Mesendoderm (in vitro differentiated cells): Measurements from ENCODE around the gene CCT2.

Experiments
- DNase-seq: peaks from one replicate; pipeline ENCODE4 v3.0.0; 2013
- H2AK5ac ChIP-seq: 2 replicates; pipeline ENCODE4 v1.6.1; 2013; ENCODE audit warnings: low read length, inconsistent platforms
- H2BK120ac ChIP-seq: 2 replicates; pipeline ENCODE4 v1.6.1; 2013; ENCODE audit warnings: low read depth, mild to moderate bottlenecking, low read length, moderate library complexity, mixed read lengths
- H2BK15ac ChIP-seq: replicated peaks from 2 replicates; pipeline ENCODE4 v1.6.1; 2013; ENCODE audit warnings: low read depth, mild to moderate bottlenecking, moderate library complexity
- H2BK5ac ChIP-seq: 2 replicates; pipeline ENCODE4 v1.6.1; 2013; ENCODE audit warnings: low read length, inconsistent platforms
- H3K18ac ChIP-seq: 2 replicates; pipeline ENCODE4 v1.6.1; 2013; ENCODE audit warnings: mild to moderate bottlenecking, low read length, mixed read lengths
- H3K23ac ChIP-seq: one replicate; pipeline ENCODE4 v1.6.1; 2013; ENCODE audit warnings: low read length
- H3K27ac ChIP-seq: 2 replicates; pipeline ENCODE4 v1.5.1; 2013; ENCODE audit warnings: low read depth, mild to moderate bottlenecking, inconsistent platforms, low read length, moderate library complexity
- H3K27me3 ChIP-seq: 2 replicates; pipeline ENCODE4 v1.6.1; 2013; ENCODE audit warnings: low read length, control low read depth, mild to moderate bottlenecking, inconsistent platforms; ENCODE audit not compliant: insufficient read depth, poor library complexity
- H3K36me3 ChIP-seq: 2 replicates; pipeline ENCODE4 v1.6.1; 2013; ENCODE audit warnings: low read length, inconsistent platforms; ENCODE audit not compliant: control insufficient read depth, insufficient read depth
- H3K4ac ChIP-seq: one replicate; pipeline ENCODE4 v1.6.1; 2013; ENCODE audit warnings: low read depth, mild to moderate bottlenecking, low read length, moderate library complexity
- H3K4me1 ChIP-seq: 2 replicates; pipeline ENCODE4 v1.6.1; 2013; ENCODE audit warnings: low read depth, low read length, inconsistent platforms; ENCODE audit not compliant: control insufficient read depth
- H3K4me2 ChIP-seq: 2 replicates; pipeline ENCODE4 v1.6.1; 2013; ENCODE audit warnings: low read length
- H3K4me3 ChIP-seq: 2 replicates; pipeline ENCODE4 v1.5.1; 2013; ENCODE audit warnings: mild to moderate bottlenecking, low read length
- H3K56ac ChIP-seq: one replicate; pipeline ENCODE4 v1.6.1; 2013; ENCODE audit warnings: low read length
- H3K79me1 ChIP-seq: 2 replicates; pipeline ENCODE4 v1.6.1; 2013; ENCODE audit warnings: low read length, inconsistent platforms
- H3K79me2 ChIP-seq: 2 replicates; pipeline ENCODE4 v1.6.1; 2013; ENCODE audit warnings: mild to moderate bottlenecking, low read length; ENCODE audit not compliant: control insufficient read depth, insufficient read depth
- H3K9ac ChIP-seq: 2 replicates; pipeline ENCODE4 v1.6.1; 2013; ENCODE audit warnings: low read length, inconsistent platforms
- H4K5ac ChIP-seq: one replicate; pipeline ENCODE4 v1.6.1; 2013; ENCODE audit warnings: low read length
- H4K8ac ChIP-seq: one replicate; pipeline ENCODE4 v1.6.1; 2013; ENCODE audit warnings: low read depth, mild to moderate bottlenecking, control low read depth, low read length, moderate library complexity
- WGBS: extraction: QIAGEN DNeasy Blood & Tissue Kit; methylation state at CpG from one replicate; pipeline ENCODE4 v1.1.7; 2013; ENCODE audit warnings: low lambda C conversion rate, missing lambda C conversion rate; ENCODE audit not compliant: insufficient coverage; ENCODE audit errors: extremely low coverage; 5-methylcytosine and 5-hydroxymethylcytosine counted together

CCT2 gene

DNA sequence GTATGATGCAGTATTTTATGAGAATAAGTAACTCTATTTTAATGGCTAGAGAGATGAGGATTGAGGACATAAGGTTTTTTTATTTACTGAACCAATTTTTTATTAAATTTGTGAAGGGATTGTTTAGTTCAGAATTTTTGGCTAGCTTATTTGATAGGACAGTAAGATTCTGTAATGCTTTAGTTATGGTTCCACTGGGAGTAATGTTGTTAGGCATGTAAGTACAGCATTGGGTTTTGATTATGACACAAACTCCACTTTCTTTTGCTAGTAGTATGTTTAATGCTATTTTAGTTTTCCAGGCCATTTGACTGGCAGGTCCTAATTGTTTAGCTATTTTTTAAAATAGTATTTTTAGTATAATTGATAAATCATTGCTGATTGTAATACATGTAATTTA, 59.3 kb downstream of the CCT2 start:
- no peaks in the 10 kb centered on the region for H3K79me1 ChIP-seq
- H3K9ac ChIP-seq = no peak overlapping the region
- H2BK15ac ChIP-seq = no peak overlapping the region
- no peaks in the 10 kb centered on the region for H3K4me1 ChIP-seq
- no peak overlapping the region for H3K4ac ChIP-seq
- H3K4me2 ChIP-seq = no peak overlapping the region
- H3K18ac ChIP-seq = no peak overlapping the region
- no peak for DNase-seq
- no peak overlapping the region for H3K4me3 ChIP-seq
- H3K56ac ChIP-seq = no peak overlapping the region
- H2BK120ac ChIP-seq = no peak overlapping the region
- H3K79me2 ChIP-seq = no peaks in the 10 kb centered on the region
- no peak overlapping the region for H4K8ac ChIP-seq
- no peak overlapping the region for H2AK5ac ChIP-seq
- no peak overlapping the region for H2BK5ac ChIP-seq
- H3K27ac ChIP-seq = no peak overlapping the region
- no peak overlapping the region for H4K5ac ChIP-seq
- H3K27me3 ChIP-seq = no peaks in the 10 kb centered on the region
- H3K36me3 ChIP-seq = no peaks in the 10 kb centered on the region
- H3K23ac ChIP-seq = no peak overlapping the region

DNA sequence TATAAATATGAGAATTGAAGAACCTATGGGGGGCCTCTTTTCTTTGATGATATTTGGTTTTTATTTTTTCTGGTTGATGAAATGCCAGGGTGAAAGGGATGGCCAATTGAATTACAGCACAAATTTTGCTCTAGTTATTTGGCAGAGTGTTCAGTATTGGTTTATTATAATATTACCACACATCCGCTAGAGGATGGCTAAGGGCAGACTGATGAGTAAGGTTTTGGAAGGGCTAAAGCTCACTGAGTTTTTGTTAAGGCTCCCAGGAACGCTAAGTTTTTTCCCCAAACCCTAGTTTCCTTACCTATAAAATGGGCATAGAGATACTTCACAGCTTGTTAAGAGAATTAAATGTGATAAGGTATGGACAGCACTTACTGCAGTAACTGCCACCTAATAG, 59.8 kb downstream of the CCT2 start:
- no peak overlapping the region for H3K9ac ChIP-seq
- H2BK15ac ChIP-seq = no peak overlapping the region
- H2AK5ac ChIP-seq = no peak overlapping the region
- H3K79me2 ChIP-seq = no peaks in the 10 kb centered on the region
- no peak for DNase-seq
- H4K8ac ChIP-seq = no peak overlapping the region
- no peak overlapping the region for H3K18ac ChIP-seq
- H3K79me1 ChIP-seq = no peaks in the 10 kb centered on the region
- no peak overlapping the region for H3K56ac ChIP-seq
- H3K4me1 ChIP-seq = no peaks in the 10 kb centered on the region
- no peak overlapping the region for H2BK120ac ChIP-seq
- H3K4me2 ChIP-seq = no peak overlapping the region
- H3K36me3 ChIP-seq = no peaks in the 10 kb centered on the region
- WGBS = no CpG with 5 or more reads among the region's 2 CpGs
- no peaks in the 10 kb centered on the region for H3K27me3 ChIP-seq
- H3K23ac ChIP-seq = no peak overlapping the region
- no peak overlapping the region for H3K27ac ChIP-seq
- no peak overlapping the region for H3K4ac ChIP-seq
- H3K4me3 ChIP-seq = no peak overlapping the region
- no peak overlapping the region for H4K5ac ChIP-seq
- no peak overlapping the region for H2BK5ac ChIP-seq

DNA sequence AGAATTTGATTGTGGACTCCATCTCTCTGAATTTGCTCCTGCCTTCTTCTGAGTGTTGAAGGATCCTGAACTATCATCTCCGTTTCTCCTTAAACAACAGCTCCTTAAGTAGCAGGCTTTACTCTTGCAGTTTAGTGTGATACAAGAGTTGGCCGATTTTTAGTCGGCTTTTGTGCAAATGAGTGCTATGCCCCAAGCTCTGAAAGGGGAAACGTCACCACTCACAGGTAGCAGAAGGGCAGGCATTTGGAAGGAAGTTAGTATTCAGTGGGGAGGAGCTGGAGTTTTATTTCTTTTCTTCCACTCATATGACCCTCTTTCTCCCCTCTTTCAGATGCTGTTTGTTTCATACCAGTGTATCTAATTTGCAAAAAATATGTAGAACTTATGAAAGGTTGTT, 61.9 kb downstream of the CCT2 start:
- Histone ChIP-seq H3K27me3 (no peaks in the 10 kb centered on the region), H2BK5ac (no peak overlapping the region), H3K4me3 (no peak overlapping the region), H3K4me1 (no peaks in the 10 kb centered on the region), H3K56ac (no peak overlapping the region), H2BK15ac (no peak overlapping the region), H2BK120ac (no peak overlapping the region), H4K5ac (no peak overlapping the region), H3K79me1 (no peaks in the 10 kb centered on the region), H2AK5ac (no peak overlapping the region), H3K4ac (no peak overlapping the region), H3K79me2 (no peaks in the 10 kb centered on the region), H3K9ac (no peak overlapping the region), H3K27ac (no peak overlapping the region), H3K4me2 (no peak overlapping the region), H3K36me3 (no peaks in the 10 kb centered on the region), H3K18ac (no peak overlapping the region), H3K23ac (no peak overlapping the region), H4K8ac (no peak overlapping the region)
- DNase-seq = no peak
- no CpG with 5 or more reads among the region's 4 CpGs for WGBS

DNA sequence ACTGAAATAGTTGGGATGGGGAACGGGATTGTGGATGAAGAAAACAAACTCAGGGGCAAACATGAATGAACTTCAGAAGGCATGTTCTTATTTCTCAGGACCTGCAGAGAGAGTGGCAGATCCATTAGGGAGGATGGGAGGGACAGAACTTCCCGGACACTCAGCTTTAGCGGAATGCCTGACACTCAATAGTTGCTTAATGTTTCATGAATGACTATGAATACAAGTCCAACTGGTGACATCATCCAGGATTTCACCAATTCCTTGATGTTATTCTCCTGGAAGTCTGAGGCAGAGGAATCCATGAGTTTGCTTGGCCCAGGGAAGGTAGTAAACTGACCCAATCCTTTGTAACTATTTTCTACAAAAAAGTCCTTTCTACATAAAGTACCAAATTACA, 63.2 kb downstream of the CCT2 start:
- H3K9ac ChIP-seq = no peak overlapping the region
- no peak overlapping the region for H3K23ac ChIP-seq
- no peak overlapping the region for H2AK5ac ChIP-seq
- H4K8ac ChIP-seq = no peak overlapping the region
- no peak overlapping the region for H3K18ac ChIP-seq
- H3K4me3 ChIP-seq = no peak overlapping the region
- no peaks in the 10 kb centered on the region for H3K27me3 ChIP-seq
- no peaks in the 10 kb centered on the region for H3K79me1 ChIP-seq
- no peak overlapping the region for H3K4me2 ChIP-seq
- H3K36me3 ChIP-seq = no peaks in the 10 kb centered on the region
- no peak overlapping the region for H3K4ac ChIP-seq
- no peaks in the 10 kb centered on the region for H3K79me2 ChIP-seq
- no peaks in the 10 kb centered on the region for H3K4me1 ChIP-seq
- H3K56ac ChIP-seq = no peak overlapping the region
- H2BK120ac ChIP-seq = no peak overlapping the region
- DNase-seq = no peak
- no peak overlapping the region for H2BK15ac ChIP-seq
- H4K5ac ChIP-seq = no peak overlapping the region
- no CpG with 5 or more reads among the region's 3 CpGs for WGBS
- H3K27ac ChIP-seq = no peak overlapping the region
- no peak overlapping the region for H2BK5ac ChIP-seq

DNA sequence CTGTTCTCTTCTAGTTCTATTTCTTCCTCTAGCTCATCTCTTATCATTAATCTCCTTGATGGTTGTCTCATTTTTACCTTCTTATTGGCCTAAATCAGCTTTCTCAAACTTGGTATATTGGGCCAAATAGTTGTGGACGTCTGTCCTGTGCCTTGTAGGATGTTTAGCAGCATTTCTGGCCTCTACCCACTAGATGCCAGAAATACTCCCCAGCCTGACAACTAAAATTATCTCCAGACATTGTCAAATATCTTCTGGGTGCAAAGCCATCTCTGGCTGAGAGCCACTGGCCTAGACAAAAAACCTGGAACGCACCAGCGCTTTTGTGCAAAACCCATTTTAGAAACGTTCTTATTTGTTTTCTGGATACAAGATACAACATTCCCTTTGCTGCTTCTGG, 64.3 kb downstream of the CCT2 start:
- H3K79me2 ChIP-seq = no peaks in the 10 kb centered on the region
- no peak for DNase-seq

More for the DNA sequence above, 64.3 kb downstream of the CCT2 start:
- H4K5ac ChIP-seq = no peak overlapping the region
- no peak overlapping the region for H2BK120ac ChIP-seq
- H3K23ac ChIP-seq = no peak overlapping the region
- H3K4ac ChIP-seq = no peak overlapping the region
- H3K4me2 ChIP-seq = no peak overlapping the region
- no peak overlapping the region for H3K56ac ChIP-seq
- H4K8ac ChIP-seq = no peak overlapping the region
- no peak overlapping the region for H3K4me3 ChIP-seq
- H3K27ac ChIP-seq = no peak overlapping the region
- no peaks in the 10 kb centered on the region for H3K27me3 ChIP-seq
- no peak overlapping the region for H3K9ac ChIP-seq
- H3K36me3 ChIP-seq = no peaks in the 10 kb centered on the region
- no peak overlapping the region for H2BK15ac ChIP-seq
- WGBS = no CpG with 5 or more reads among the region's 4 CpGs
- no peak overlapping the region for H2BK5ac ChIP-seq
- no peaks in the 10 kb centered on the region for H3K4me1 ChIP-seq
- no peaks in the 10 kb centered on the region for H3K79me1 ChIP-seq
- H2AK5ac ChIP-seq = no peak overlapping the region
- no peak overlapping the region for H3K18ac ChIP-seq
